GM19467 (cell line): Measurements from ENCODE around the gene JAZF1.

ENCODE experiments used
- ATAC-seq: cut with Tn5 transposase; IDR thresholded peaks from one replicate; pipeline ENCODE4 v1.9.1; 2021; ENCODE audit warnings: mild to moderate bottlenecking, moderate library complexity; ENCODE audit not compliant: unreplicated experiment

Gene JAZF1

DNA sequence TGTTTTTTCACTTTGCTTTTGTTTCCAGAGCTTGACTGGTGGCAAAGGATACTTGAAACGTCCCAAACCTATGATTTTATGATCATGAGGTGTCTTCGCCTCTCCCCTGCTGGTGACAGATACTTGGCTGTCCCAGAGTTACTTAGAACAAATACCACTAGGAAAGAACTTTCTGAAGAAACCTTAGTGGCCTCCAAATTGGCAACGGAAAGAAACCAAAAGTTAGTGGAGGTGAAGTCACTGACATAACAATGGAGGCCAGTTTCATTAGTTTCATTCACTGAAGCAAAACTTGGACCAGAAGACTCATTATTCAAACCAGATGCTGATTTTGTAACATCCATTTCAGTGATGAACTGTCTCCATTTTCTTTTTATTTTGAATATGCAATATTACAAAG lies 68.6 kb downstream of the JAZF1 start:
- no peak for ATAC-seq

GRCh38 chr7:28110427-28111012 lies 70.1 kb downstream of the JAZF1 start:
- ATAC-seq, result no peak

GRCh38 chr7:28108747-28109146 lies 71.8 kb downstream of the JAZF1 start:
- no peak for ATAC-seq

- no peak for ATAC-seq
Measured at GRCh38 chr7:28107960-28108359, 72.6 kb downstream of the JAZF1 start.

- ATAC-seq, result no peak
Measured at GRCh38 chr7:28106321-28106829, 74.2 kb downstream of the JAZF1 start.

- ATAC-seq, result no peak
Measured at GRCh38 chr7:28105234-28105633, 75.4 kb downstream of the JAZF1 start.

DNA sequence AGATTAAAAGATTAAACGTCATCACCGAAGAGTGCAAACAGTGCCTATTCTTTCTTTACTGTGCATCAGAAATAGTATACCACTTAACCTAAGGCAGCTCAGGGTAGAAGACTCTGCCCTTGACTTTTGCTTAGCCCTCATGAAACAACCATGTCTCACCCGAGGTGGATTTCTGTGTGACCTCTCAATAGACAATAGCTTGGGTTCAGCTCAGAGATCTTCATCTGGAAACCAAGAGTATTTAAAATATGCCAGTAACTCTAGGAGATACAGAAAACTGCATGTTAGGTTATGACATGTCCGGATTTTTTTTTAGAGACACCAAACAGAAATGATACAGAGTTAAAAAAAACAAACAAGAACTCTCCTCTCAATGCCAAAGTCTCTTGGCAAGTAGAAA lies 75.8 kb downstream of the JAZF1 start:
- no peak for ATAC-seq

DNA sequence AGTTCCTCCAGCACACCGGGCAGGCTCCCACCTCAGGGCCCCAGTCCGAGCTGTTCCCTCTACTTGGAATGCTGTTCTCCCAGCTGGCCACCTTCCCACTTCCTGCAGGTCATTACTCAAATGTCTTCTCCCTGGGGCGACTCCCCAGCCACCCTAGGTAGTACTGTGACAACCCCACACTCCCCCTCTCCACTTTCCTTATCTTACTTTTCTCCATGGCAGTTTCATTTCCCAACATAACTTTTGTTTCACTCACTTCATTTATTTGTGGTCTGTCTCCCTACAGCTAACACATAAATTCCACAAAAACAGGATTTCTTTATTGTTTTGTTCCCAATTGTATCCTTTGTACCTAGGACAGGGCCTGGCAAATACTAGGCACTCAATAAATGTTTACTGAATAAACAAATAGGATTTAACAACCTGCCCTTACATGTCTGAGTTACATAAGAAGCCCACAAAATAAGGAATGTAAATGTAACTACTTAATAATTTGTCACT lies 76.5 kb downstream of the JAZF1 start:
- ATAC-seq, result no peak

DNA sequence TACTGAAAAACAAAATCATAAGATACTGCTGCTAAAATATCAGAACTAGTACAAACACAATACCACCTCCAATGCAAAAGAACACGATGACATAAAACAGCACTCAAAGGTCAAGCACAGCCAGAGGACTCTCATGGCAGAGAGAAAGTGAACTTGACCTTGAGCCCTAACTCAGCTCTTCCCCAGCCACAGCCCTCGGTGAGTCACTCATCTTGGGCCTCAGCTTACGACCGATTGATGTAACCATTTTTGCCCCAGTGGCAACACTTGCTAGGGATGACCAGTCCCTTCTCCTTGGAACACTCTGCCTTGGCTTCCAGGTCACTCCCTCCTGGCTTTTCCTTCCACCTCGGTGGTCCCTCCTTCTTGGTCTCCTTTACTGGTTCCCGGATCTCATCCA lies 77.8 kb downstream of the JAZF1 start:
- ATAC-seq, result no peak

DNA sequence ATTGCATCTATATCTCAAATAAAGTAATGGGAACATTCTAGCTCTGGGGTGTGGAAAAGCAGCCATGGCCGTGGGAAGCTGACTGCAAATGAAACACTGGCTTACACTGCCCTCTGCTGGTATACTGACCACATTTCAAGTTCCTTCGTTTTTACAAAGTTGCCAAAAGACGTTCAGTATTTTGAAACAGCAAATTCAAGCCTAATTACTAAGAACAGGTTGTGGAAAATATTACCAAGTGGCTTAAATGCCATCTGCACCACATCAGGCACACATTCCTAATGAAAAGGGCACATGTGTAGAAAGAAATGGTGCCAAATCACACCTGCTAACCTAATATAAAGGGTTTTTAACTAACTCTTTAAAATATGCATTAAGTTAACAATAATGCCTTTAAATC lies 83.9 kb downstream of the JAZF1 start:
- no peak for ATAC-seq

DNA sequence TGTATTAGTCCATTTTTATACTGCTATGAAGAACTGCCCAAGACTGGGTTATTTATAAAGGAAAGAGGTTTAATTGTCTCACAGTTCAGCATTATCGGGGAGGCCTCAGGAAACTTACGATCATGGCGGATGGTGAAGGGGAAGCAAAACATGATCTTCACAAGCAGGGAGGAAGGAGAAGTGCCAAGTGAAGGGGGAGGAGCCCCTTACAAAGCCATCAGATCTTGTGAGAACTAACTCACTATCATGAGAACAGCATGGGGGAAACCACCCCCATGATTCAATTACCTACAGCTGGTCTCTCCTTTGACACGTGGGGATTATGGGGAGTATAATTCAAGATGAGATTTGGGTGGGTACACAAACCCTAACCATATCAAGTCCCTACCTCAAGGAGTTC lies 85.4 kb downstream of the JAZF1 start:
- ATAC-seq, result no peak

DNA sequence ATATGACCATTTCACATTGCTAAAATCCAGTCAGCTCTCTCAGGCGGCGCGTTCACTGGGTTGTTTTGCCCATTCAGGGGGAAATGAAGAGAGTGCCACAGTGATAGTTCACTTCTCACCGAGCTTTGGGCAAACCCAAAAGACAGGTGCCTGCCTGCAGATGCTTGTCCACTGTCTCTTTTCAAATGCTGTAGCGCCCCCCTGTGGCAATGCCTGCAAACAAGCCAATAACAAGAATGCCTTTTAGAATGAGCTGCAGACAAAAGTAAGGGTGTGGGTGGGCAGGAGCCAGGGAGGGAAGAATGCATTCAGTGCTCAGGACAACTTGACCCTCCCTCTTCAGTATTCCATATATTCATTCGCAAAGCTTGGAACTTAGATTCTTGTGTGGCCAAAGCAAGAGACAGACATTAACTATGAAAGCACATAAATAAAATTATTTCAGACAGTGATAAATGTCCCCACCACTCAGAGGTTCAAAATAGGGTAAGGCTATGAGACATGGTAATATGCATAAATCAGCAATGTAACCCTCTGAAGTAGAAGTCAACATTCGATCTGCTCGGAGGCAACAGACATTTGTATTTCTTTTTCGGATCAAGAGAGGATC lies 86.9 kb downstream of the JAZF1 start:
- ATAC-seq, result no peak

DNA sequence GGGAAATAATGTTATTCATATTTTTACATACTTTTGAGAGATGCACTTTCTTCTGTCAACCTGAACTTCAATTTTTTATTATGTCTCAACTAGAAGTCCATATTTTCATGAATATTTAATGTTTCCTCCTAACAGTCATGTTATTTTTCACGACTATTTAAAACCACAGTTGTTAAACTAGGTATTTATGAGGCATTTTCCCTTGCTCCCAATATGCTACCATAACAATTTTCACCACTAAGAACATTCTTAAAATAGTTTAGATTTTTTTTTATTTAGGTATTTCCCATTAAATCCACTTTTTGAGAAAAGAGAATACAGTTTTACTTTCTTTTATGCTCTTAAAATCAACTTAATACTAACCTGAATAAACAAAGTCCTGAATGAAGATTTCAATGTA lies 89.4 kb downstream of the JAZF1 start:
- no peak for ATAC-seq

- ATAC-seq, result no peak
Measured at GRCh38 chr7:28088901-28089714, 91.5 kb downstream of the JAZF1 start.

- no peak for ATAC-seq
Measured at GRCh38 chr7:28088032-28088431, 92.6 kb downstream of the JAZF1 start.

GRCh38 chr7:28086198-28086597 lies 94.4 kb downstream of the JAZF1 start:
- ATAC-seq, result no peak

GRCh38 chr7:28083998-28084985 lies 96.3 kb downstream of the JAZF1 start:
- ATAC-seq, result no peak

- ATAC-seq, result no peak
Measured at GRCh38 chr7:28083164-28083997, 97.2 kb downstream of the JAZF1 start.

DNA sequence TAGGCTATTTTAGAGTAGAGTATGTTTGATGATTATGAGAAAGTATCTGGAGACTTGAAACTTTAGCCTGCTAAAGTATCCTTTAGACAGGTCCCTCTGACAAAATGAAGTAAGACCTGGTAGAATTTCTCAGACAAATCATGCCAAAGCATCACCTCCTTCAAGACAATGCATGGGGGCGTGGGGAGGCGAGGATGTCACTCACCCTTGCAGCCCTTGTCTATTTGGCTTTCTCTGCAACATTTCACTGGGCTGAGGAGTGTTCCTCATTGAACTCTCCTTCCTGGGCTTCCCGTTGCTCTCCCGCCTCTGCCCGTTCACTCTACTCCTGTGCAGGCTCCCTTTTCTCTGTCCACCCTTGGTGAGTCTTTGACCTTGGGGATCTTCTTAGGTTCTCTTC lies 98.5 kb downstream of the JAZF1 start:
- no peak for ATAC-seq

GRCh38 chr7:28081016-28081415 lies 99.6 kb downstream of the JAZF1 start:
- no peak for ATAC-seq
